ENCODE measurements around the gene METTL14.

Gene METTL14

GRCh38 chr4:118745357-118745756 is 60.2 kb downstream of the METTL14 start:
- Histone ChIP-seq H3K36me3 (replicated peaks; ENCODE audit: low read depth, low read length) (peaks cover 22% of the 10 kb centered on the region), H3K4me3 (ENCODE audit: low read length) (no peak overlapping the region), H3K9me3 (ENCODE audit: insufficient read depth, low read length) (no peaks in the 10 kb centered on the region), H3K79me2 (ENCODE audit: low read length) (no peaks in the 10 kb centered on the region), H3K27ac (ENCODE audit: low read length) (no peak overlapping the region), H3K4me2 (ENCODE audit: low read length) (no peak overlapping the region), H3K27me3 (ENCODE audit: low read depth, low read length) (no peaks in the 10 kb centered on the region), H4K20me1 (ENCODE audit: insufficient read depth, low read length) (0 out of 2 replicates have a peak, but pooled peaks cover 5% of the 10 kb centered on the region), H3K4me1 (ENCODE audit: low read length) (no peaks in the 10 kb centered on the region), H3K9ac (ENCODE audit: low read length) (no peak overlapping the region), H2AFZ (ENCODE audit: low read depth, low read length) (no peak overlapping the region)
- TF ChIP-seq CTCF (IDR thresholded peaks at IDR 0.05; ENCODE audit: low read depth, low read length) (no peak), EZH2phosphoT487 (IDR thresholded peaks at IDR 0.05; ENCODE audit: low read depth) (no peak)

GRCh38 chr4:118746251-118746919 is 61.2 kb downstream of the METTL14 start:
- H3K36me3 ChIP-seq (replicated peaks; ENCODE audit: low read depth, low read length): peaks cover 21% of the 10 kb centered on the region
- H3K9ac ChIP-seq (ENCODE audit: low read length): no peak overlapping the region
- 0 out of 2 replicates have a peak, but pooled peaks cover 3% of the 10 kb centered on the region for H4K20me1 ChIP-seq (ENCODE audit: insufficient read depth, low read length)
- no peak overlapping the region for H2AFZ ChIP-seq (ENCODE audit: low read depth, low read length)
- no peaks in the 10 kb centered on the region for H3K4me1 ChIP-seq (ENCODE audit: low read length)
- no peak overlapping the region for H3K4me3 ChIP-seq (ENCODE audit: low read length)
- no peak overlapping the region for H3K4me2 ChIP-seq (ENCODE audit: low read length)
- no peaks in the 10 kb centered on the region for H3K9me3 ChIP-seq (ENCODE audit: insufficient read depth, low read length)
- H3K79me2 ChIP-seq (ENCODE audit: low read length): no peaks in the 10 kb centered on the region
- no peaks in the 10 kb centered on the region for H3K27me3 ChIP-seq (ENCODE audit: low read depth, low read length)
- no peak overlapping the region for H3K27ac ChIP-seq (ENCODE audit: low read length)
- TF ChIP-seq CTCF (IDR thresholded peaks at IDR 0.05; ENCODE audit: low read depth, low read length): no peak
- no peak for TF ChIP-seq EZH2phosphoT487 (IDR thresholded peaks at IDR 0.05; ENCODE audit: low read depth)

- H3K4me1 ChIP-seq (ENCODE audit: low read length): no peaks in the 10 kb centered on the region
- H3K4me2 ChIP-seq (ENCODE audit: low read length): no peak overlapping the region
- no peak overlapping the region for H3K9ac ChIP-seq (ENCODE audit: low read length)
- H3K9me3 ChIP-seq (ENCODE audit: insufficient read depth, low read length): no peaks in the 10 kb centered on the region
- H3K27me3 ChIP-seq (ENCODE audit: low read depth, low read length): no peaks in the 10 kb centered on the region
- peaks cover 23% of the 10 kb centered on the region for H3K36me3 ChIP-seq (replicated peaks; ENCODE audit: low read depth, low read length)
- H4K20me1 ChIP-seq (ENCODE audit: insufficient read depth, low read length): no peaks in the 10 kb centered on the region; the same call in 1 of the 2 replicates
- no peak overlapping the region for H3K27ac ChIP-seq (ENCODE audit: low read length)
- no peak for TF ChIP-seq CTCF (IDR thresholded peaks at IDR 0.05; ENCODE audit: low read depth, low read length)
- TF ChIP-seq EZH2phosphoT487 (IDR thresholded peaks at IDR 0.05; ENCODE audit: low read depth): no peak
- H3K4me3 ChIP-seq (ENCODE audit: low read length): no peak overlapping the region
- no peaks in the 10 kb centered on the region for H3K79me2 ChIP-seq (ENCODE audit: low read length)
- H2AFZ ChIP-seq (ENCODE audit: low read depth, low read length): no peak overlapping the region
Observed at GRCh38 chr4:118749347-118749988, 64.3 kb downstream of the METTL14 start.

- H3K27ac ChIP-seq (ENCODE audit: low read length): no peak overlapping the region
Observed at GRCh38 chr4:118751629-118752323, 66.6 kb downstream of the METTL14 start.

More at GRCh38 chr4:118751629-118752323, 66.6 kb downstream of the METTL14 start:
- H3K4me1 ChIP-seq (ENCODE audit: low read length): no peaks in the 10 kb centered on the region
- no peaks in the 10 kb centered on the region; the same call in 1 of the 2 replicates for H4K20me1 ChIP-seq (ENCODE audit: insufficient read depth, low read length)
- peaks cover 21% of the 10 kb centered on the region for H3K36me3 ChIP-seq (replicated peaks; ENCODE audit: low read depth, low read length)
- no peak overlapping the region for H3K9ac ChIP-seq (ENCODE audit: low read length)
- H3K9me3 ChIP-seq (ENCODE audit: insufficient read depth, low read length): no peaks in the 10 kb centered on the region
- no peak overlapping the region for H2AFZ ChIP-seq (ENCODE audit: low read depth, low read length)
- H3K27me3 ChIP-seq (ENCODE audit: low read depth, low read length): no peaks in the 10 kb centered on the region
- no peak overlapping the region for H3K4me2 ChIP-seq (ENCODE audit: low read length)
- no peaks in the 10 kb centered on the region for H3K79me2 ChIP-seq (ENCODE audit: low read length)
- no peak overlapping the region for H3K4me3 ChIP-seq (ENCODE audit: low read length)
- TF ChIP-seq CTCF (IDR thresholded peaks at IDR 0.05; ENCODE audit: low read depth, low read length) (no peak), EZH2phosphoT487 (IDR thresholded peaks at IDR 0.05; ENCODE audit: low read depth) (no peak)
